Measurements from ENCODE around the gene HK3. TPM values are rescaled to one million over a fixed set of nuclear protein-coding genes. Genes with fewer than 3 reads are reported as not detected.

Gene HK3
- total RNA-seq, 1 donor = not detected

- H3K4me3 ChIP-seq (ENCODE audit: low read depth, low read length) = no peak overlapping the region
- no peak for DNase-seq (ENCODE audit: low read depth)
- TF ChIP-seq CTCF (IDR thresholded peaks at IDR 0.05; ENCODE audit: insufficient read depth, low read depth, low read length) = no peak
Observed at GRCh38 chr5:176897263-176897662, 1.9 kb downstream of the HK3 start.

- no peak for DNase-seq (ENCODE audit: low read depth)
- no peak overlapping the region for H3K4me3 ChIP-seq (ENCODE audit: low read depth, low read length)
- no peak for TF ChIP-seq CTCF (IDR thresholded peaks at IDR 0.05; ENCODE audit: insufficient read depth, low read depth, low read length)
Observed at GRCh38 chr5:176895831-176896230, 3.3 kb downstream of the HK3 start.

- DNase-seq (ENCODE audit: low read depth) = no peak
Observed at GRCh38 chr5:176894298-176894697, 4.8 kb downstream of the HK3 start.

GRCh38 chr5:176892663-176893062 lies 6.5 kb downstream of the HK3 start:
- no peak for TF ChIP-seq CTCF (IDR thresholded peaks at IDR 0.05; ENCODE audit: insufficient read depth, low read depth, low read length)

More at GRCh38 chr5:176894298-176894697, 4.8 kb downstream of the HK3 start:
- H3K4me3 ChIP-seq (ENCODE audit: low read depth, low read length) = no peak overlapping the region
- TF ChIP-seq CTCF (IDR thresholded peaks at IDR 0.05; ENCODE audit: insufficient read depth, low read depth, low read length) = no peak

GRCh38 chr5:176891331-176891958 lies 7.7 kb downstream of the HK3 start:
- no peak for TF ChIP-seq CTCF (IDR thresholded peaks at IDR 0.05; ENCODE audit: insufficient read depth, low read depth, low read length)
- H3K4me3 ChIP-seq (ENCODE audit: low read depth, low read length) = no peak overlapping the region
- DNase-seq (ENCODE audit: low read depth) = no peak

More at GRCh38 chr5:176892663-176893062, 6.5 kb downstream of the HK3 start:
- no peak overlapping the region for H3K4me3 ChIP-seq (ENCODE audit: low read depth, low read length)
- no peak for DNase-seq (ENCODE audit: low read depth)

GRCh38 chr5:176890455-176891330 lies 8.5 kb downstream of the HK3 start:
- no peak overlapping the region for H3K4me3 ChIP-seq (ENCODE audit: low read depth, low read length)
- no peak for DNase-seq (ENCODE audit: low read depth)
- TF ChIP-seq CTCF (IDR thresholded peaks at IDR 0.05; ENCODE audit: insufficient read depth, low read depth, low read length) = no peak

Measured in fibroblast of villous mesenchyme (primary cell).